K562 (cell line): ENCODE data around the gene SLC38A10. TPM values are rescaled to one million over a fixed set of nuclear protein-coding genes. Genes with fewer than 3 reads are reported as not detected.
A peak's percentile ranks its signal among the peaks of the same experiment; 100 is the strongest.

Source experiments
- BCOR ChIP-seq: fragments of 450-650 bp; IDR thresholded peaks from 2 replicates; pipeline ENCODE4 v1.6.1; 2016
- BRF1 ChIP-seq: IDR thresholded peaks from 3 replicates; pipeline ENCODE4 v1.6.1; 2011; ENCODE audit warnings: borderline replicate concordance, mild to moderate bottlenecking; ENCODE audit not compliant: insufficient read length; ENCODE audit errors: extremely low read depth
- CBX1 ChIP-seq: sonication (generic); IDR thresholded peaks from 2 replicates; pipeline ENCODE4 v1.6.1; 2016; ENCODE audit warnings: antibody characterized with exemption, low read depth, mild to moderate bottlenecking
- CCAR2 ChIP-seq: fragments of 200-400 bp; formaldehyde crosslinking; IDR thresholded peaks from 2 replicates; pipeline ENCODE4 v1.6.1; 2017; ENCODE audit warnings: mild to moderate bottlenecking, low read depth, low read length
- E4F1 ChIP-seq: fragments of 250-450 bp; sonication (Bioruptor Pico); IDR thresholded peaks from 2 replicates; pipeline ENCODE4 v1.5.0; 2021; ENCODE audit warnings: mild to moderate bottlenecking, borderline replicate concordance
- GATAD2A ChIP-seq: fragments of 450-650 bp; IDR thresholded peaks from 2 replicates; pipeline ENCODE4 v1.6.1; 2017
- GMEB1 ChIP-seq: fragments of 250-450 bp; sonication (Bioruptor Pico); IDR thresholded peaks from 2 replicates; pipeline ENCODE4 v1.4.0; 2020; ENCODE audit warnings: mild to moderate bottlenecking
- JUND ChIP-seq, 2 experiments: IDR thresholded peaks; 2 replicates in 1 of 2; 3 replicates in 1 of 2; pipeline ENCODE4 v1.6.1; 2011; ENCODE audit warnings: borderline replicate concordance in 2 of 2, low read depth in 2 of 2, low read length in 2 of 2, improper control_type of control experiment in 1 of 2, missing biosample characterization in 1 of 2, missing genetic modification characterization in 1 of 2, missing genetic modification reagents in 1 of 2
- KLF13 ChIP-seq: fragments of 450-650 bp; IDR thresholded peaks from 2 replicates; pipeline ENCODE4 v1.6.1; 2016; ENCODE audit warnings: missing genetic modification characterization, low read depth, mild to moderate bottlenecking, missing compliant biosample characterization, moderate library complexity, borderline replicate concordance
- MTA2 ChIP-seq: fragments of 450-650 bp; IDR thresholded peaks from 2 replicates; pipeline ENCODE4 v1.6.1; 2016; ENCODE audit warnings: low read depth
- MTF1 ChIP-seq: fragments of 250-450 bp; sonication (Bioruptor Pico); IDR thresholded peaks from 2 replicates; pipeline ENCODE4 v1.9.0; 2021; ENCODE audit warnings: moderate library complexity, mild to moderate bottlenecking, inconsistent platforms, borderline replicate concordance
- MXD1 ChIP-seq: fragments of 250-450 bp; sonication (Bioruptor Pico); IDR thresholded peaks from 2 replicates; pipeline ENCODE4 v1.8.0; 2021; ENCODE audit warnings: borderline replicate concordance, mild to moderate bottlenecking, moderate library complexity; ENCODE audit not compliant: poor library complexity, severe bottlenecking
- NFIX ChIP-seq: fragments of 250-450 bp; sonication (Bioruptor Pico); IDR thresholded peaks from 2 replicates; pipeline ENCODE4 v1.4.0; 2020; ENCODE audit warnings: low read depth, mild to moderate bottlenecking, moderate library complexity
- PREB ChIP-seq: sonication (generic); formaldehyde crosslinking; IDR thresholded peaks from 2 replicates; pipeline ENCODE4 v1.8.1; 2023; ENCODE audit warnings: mild to moderate bottlenecking, missing genetic modification reagents
- SIX5 ChIP-seq, 2 experiments: IDR thresholded peaks; 2 replicates each; pipeline ENCODE4 v1.6.1; 2011; ENCODE audit warnings: low read length in 2 of 2, borderline replicate concordance in 1 of 2, low read depth in 1 of 2, mild to moderate bottlenecking in 1 of 2, moderate library complexity in 1 of 2; ENCODE audit not compliant: insufficient read depth in 1 of 2
- SP1 ChIP-seq: sonication (generic); formaldehyde crosslinking; IDR thresholded peaks from 2 replicates; pipeline ENCODE4 v1.8.1; 2022; ENCODE audit warnings: mild to moderate bottlenecking, missing genetic modification reagents
- SRSF9 ChIP-seq: fragments of 200-400 bp; formaldehyde crosslinking; IDR thresholded peaks from 2 replicates; pipeline ENCODE4 v1.6.1; 2017; ENCODE audit warnings: low read depth, low read length, borderline replicate concordance
- TSC22D4 ChIP-seq: fragments of 450-650 bp; IDR thresholded peaks from 2 replicates; pipeline ENCODE4 v1.6.1; 2016; ENCODE audit warnings: missing genetic modification characterization, missing biosample characterization, control low read depth
- ZFPM2 ChIP-seq: fragments of 250-450 bp; sonication (Bioruptor Pico); IDR thresholded peaks from 2 replicates; pipeline ENCODE4 v1.5.1; 2022; ENCODE audit warnings: mild to moderate bottlenecking
- ZNF263 ChIP-seq: sonication (generic); formaldehyde crosslinking; IDR thresholded peaks from 2 replicates; pipeline ENCODE4 v1.8.0; 2022; ENCODE audit warnings: mild to moderate bottlenecking, missing genetic modification reagents, borderline replicate concordance
- ZNF445 ChIP-seq: fragments of 250-450 bp; sonication (Bioruptor Pico); IDR thresholded peaks from 2 replicates; pipeline ENCODE4 v1.4.0; 2020; ENCODE audit warnings: low read depth, mild to moderate bottlenecking, moderate library complexity
- polyA plus RNA-seq, 8 experiments: library from polyadenylated mRNA; depleted of rRNA in 4 of 8; stranded (reverse) in 5 of 8; unstranded in 3 of 8; fragments of >200 nt; fragmentation: Nextera tagmentation in 2 of 8; fragmentation: Illumina TruSeq in 1 of 8; extraction: Ambion mirVana in 2 of 8; extraction: Trizol in 1 of 8; gene quantifications; 2 replicates each; pipeline versions ENCODE4 v1.2.1 to v1.2.3, GENCODE V29; 2011 to 2014; ENCODE audit warnings: inconsistent platforms in 1 of 8, missing spikeins in 1 of 8
- total RNA-seq, 7 experiments: library from RNA; depleted of rRNA in 6 of 7; stranded (reverse); fragments of >200 nt in 6 of 7; fragmentation: Illumina TruSeq in 2 of 7; extraction: Trizol in 2 of 7; gene quantifications; 2 replicates each; pipeline versions ENCODE4 v1.2.1 to v1.2.3, GENCODE V29; 2011 to 2021; ENCODE audit warnings: low replicate concordance in 1 of 7

SLC38A10 gene
- total and polyA plus RNA-seq, 9 of the 15 experiments (the other 6 are each of a cell fraction or from before 2014, with no cell fraction given), result 0.45 to 54.2 (median 13.8) TPM

- TF ChIP-seq GMEB1 (peak; percentile 70; the same call in 1 of the 2 replicates), CCAR2 (no peak), MTF1 (CRISPR knock-in tag) (no peak), ZNF263 (CRISPR knock-in tag) (peak; percentile 15; the same call in 1 of the 2 replicates), E4F1 (no peak), JUND (IDR thresholded peaks at IDR 0.05; ENCODE audit: borderline replicate concordance, low read depth, low read length) (peak; percentile 3; the same call in 1 of the 2 replicates), JUND (tag; IDR thresholded peaks at IDR 0.05; ENCODE audit: borderline replicate concordance, low read depth, low read length) (no peak; the same call in 2 of the 3 replicates), ZFPM2 (CRISPR knock-in tag) (no peak), SIX5 (IDR thresholded peaks at IDR 0.05; ENCODE audit: borderline replicate concordance in 1 of 2, insufficient read depth in 1 of 2, low read depth in 1 of 2, low read length in 2 of 2) (no peak), ZNF445 (CRISPR knock-in tag) (no peak), PREB (CRISPR knock-in tag) (no peak), TSC22D4 (no peak), KLF13 (tag) (no peak), MXD1 (CRISPR knock-in tag) (peak; percentile 17), SRSF9 (no peak), NFIX (no peak), GATAD2A (peak; percentile 72; the same call in 1 of the 2 replicates), MTA2 (no peak), CBX1 (peak; percentile 56; the same call in 1 of the 2 replicates), BRF1 (no peak), BCOR (no peak), SP1 (CRISPR knock-in tag) (peak; percentile 84)
Observed at GRCh38 chr17:81222906-81223761, 72.0 kb downstream of the SLC38A10 start, which contains the start of gene CEP131 (continued).
